HG02870 (cell line): Measurements from ENCODE around the gene DIP2A.
"Not testable (repeated sequence)": the region's sequence is repeated elsewhere in the genome, so short reads cannot be mapped to it uniquely, and the experiment has no call there.

Experiments
- ATAC-seq: cut with Tn5 transposase; IDR thresholded peaks from one replicate; pipeline ENCODE4 v1.9.1; 2021; ENCODE audit warnings: mild to moderate bottlenecking, moderate library complexity; ENCODE audit not compliant: unreplicated experiment

DIP2A gene

DNA sequence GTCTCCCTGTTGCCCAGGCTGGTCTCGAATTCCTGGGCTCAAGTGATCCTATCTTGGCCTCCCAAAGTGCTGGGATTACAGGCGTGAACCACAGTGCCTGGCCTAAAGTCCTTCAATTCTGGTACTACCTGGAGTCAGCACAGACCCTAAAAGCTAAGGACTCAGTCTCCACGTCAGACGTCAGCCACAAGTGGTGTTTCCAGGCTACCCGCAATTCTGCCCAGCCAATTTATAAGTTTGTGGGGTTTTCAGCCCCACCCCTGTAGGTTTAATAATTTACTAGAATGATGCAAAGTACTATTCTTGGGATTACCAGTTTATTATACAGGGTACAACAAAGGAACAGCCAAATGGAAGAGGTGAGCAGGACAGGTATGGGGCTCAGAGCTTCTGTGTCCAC is 10.6 kb upstream of the DIP2A start:
- ATAC-seq, result no peak

DNA sequence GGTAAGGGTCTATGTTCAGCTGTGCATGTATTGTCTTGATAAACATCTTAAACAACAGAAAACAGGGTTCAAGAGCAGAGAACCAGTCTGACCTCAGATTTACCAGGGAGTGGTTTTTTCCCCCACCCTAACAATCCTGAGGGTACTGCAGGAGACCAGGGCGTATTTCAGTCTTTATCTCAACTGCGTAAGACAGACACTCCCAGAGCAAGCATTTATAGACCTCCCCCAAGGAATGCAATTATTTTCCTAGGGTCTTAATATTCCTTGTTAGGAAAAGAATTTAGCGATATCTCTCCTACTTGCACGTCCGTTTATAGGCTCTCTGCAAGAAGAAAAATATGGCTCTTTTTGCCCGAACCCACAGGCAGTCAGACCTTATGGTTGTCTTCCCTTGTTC is 9.8 kb upstream of the DIP2A start:
- not testable (repeated sequence) for ATAC-seq

DNA sequence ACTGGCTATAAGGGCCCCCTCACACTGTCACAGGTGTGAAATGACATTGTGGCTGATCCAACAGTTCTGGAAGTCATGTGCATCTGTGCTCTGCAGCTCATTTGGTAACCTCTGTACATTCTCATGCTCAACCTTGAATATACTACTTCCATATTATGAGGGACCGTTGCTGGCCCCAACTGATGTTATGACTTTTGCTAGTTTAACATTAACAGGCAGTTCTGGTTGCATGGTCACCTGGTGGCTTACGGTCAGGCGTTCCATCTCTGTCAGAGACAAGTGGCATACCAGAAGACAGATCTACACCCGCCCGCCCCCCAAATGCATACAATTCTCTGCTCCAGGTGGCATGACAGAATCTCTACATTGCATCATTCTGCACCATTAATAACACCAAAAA is 6.0 kb upstream of the DIP2A start:
- no peak for ATAC-seq

DNA sequence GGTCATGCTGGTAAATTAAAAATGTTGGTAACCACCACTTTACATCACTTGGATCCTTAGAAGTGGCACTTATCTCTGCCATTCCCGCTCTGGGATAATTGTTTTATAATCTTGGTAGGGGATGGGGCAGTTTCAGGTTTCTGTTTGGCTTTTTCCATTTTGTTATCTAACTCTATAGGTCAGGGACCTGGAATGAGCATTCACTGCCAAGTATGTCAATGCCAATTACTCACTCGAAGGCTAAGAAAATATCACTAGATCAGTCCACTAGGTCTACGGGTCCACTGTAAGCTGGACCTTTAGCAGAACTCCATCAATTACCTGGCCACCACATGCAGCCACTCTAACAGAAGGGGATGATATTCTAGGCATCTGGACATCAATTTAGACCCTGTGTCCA is 4.5 kb upstream of the DIP2A start:
- no peak for ATAC-seq

DNA sequence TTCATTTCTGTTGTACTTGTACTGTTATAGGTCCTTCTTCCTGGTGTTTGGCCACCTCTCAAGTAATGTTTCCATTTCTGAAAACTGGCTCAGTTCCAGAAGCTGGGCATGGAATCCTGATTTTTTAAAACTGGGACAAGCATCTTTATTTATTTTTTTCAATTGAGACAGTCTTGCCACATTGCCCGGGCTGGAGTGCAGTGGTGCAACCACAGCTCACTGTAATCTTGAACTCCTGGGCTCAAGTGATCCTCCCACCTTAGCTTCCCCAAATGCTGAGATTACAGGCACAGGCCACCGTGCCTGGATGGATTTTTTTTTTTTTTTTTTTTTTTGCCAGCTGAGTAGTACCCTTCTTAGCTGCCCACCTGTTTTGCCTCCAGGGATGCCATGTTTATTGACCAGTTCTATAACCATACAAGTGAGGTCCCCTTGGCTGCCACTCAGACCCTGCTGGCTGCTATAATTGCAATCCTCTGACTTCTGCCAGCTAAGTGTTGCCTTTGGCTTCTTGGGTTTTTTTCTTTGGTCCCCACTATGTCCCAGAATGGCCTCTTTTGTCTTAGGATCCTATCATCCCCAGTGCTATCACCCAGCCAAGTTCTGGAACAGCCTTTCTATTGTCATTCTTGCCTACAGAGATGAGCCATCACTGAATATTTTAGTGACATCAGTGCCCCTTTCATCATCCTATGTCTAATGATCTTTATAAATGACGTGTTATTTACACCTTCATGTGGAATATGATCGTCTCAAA is 3.9 kb upstream of the DIP2A start:
- ATAC-seq, result no peak

DNA sequence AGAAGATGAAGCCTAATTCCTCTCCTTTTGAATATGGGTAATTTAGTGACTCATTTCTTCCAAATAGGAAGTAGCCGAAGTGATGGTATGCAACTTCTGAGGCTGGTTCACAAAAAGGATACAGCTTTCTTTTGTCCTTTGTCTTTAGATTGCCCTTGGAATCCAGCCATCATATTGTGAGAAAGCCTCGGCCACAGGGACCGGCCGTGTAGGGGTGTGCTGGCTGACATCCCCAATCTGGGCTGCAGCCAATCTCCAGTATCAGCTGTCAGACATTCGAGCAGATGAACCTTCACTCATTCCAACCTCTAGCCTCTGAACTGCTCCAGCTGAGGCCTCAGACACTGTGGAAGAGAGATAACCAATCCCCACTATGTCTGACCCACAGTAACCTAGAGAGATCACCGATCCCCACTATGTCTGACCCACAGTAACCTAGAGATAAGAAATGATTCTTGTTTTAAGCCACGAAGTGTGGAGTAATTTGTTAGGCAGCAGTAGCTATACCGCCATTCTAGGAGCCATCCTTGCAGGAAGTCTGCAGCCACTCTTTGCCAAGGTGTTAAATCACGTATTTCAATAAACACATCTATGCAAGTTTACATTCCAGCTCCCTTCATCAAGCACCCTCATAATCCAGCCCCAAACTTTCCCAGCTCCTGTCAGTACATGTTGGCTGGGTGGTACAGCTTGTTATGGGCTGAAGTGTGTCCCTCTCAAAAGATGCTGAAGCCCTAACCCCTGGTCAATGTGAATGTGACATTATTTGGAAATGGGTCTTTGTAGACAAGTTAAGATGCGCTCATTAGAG is 2.9 kb upstream of the DIP2A start:
- no peak for ATAC-seq

DNA sequence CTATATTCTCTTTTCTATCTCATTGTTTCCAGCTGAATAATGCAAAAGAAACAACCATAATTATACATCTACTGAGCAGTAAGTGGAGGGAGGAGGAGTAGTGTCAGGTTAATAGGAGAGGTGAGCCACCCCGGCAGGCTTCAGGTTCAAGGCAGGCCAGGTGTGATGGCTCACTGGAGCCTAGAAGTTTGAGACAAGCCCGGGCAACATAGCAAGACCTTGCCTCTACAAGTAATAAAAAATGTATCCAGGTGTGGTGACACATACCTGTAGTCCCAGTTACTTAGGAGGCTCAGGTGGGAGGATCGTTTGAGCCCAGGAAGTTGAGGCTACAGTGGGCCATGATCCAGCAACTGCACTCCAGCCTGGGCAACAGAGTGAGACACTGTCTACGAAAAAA is 1.9 kb upstream of the DIP2A start:
- ATAC-seq, result no peak

DNA sequence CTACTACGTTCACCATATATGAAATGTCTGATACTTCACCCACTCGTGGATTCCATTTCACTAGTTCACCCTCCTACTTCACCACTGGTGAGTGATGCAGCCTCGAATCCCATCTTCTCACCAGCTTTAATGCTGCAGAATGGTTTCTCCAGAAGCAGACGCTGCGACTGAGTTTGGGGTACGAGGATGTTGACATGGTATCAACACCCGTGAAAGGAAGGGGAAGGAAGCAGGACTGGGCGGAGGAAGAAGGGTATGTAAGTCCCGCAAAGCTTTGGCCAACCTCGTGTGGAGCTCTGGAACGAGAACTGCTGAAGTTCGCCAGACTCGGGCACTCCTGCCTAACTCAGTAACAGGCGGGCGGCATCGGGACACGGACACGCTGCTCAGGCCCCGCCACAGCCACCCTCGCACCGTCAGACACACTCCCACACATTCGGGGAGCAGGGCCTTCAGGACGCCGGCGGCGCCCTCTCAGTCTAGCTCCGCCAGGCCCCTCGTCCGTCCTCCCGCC is 833 bp upstream of the DIP2A start:
- ATAC-seq, result peak; percentile 25

DNA sequence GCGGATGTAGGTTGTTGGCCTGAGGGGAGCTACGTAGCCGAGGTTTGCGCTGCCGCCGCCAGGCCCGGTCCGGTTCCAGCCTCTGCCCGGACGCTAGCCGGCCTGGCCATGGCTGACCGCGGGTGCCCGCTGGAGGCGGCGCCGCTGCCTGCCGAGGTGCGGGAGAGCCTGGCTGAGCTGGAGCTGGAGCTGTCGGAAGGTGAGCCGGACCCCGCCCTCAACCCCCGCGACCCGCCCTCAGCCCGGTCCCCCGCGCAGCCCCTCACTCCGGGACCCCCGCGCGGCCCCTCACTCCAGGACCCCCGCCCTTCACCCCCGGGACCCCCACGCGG is 299 bp downstream of the DIP2A start:
- ATAC-seq, result no peak

DNA sequence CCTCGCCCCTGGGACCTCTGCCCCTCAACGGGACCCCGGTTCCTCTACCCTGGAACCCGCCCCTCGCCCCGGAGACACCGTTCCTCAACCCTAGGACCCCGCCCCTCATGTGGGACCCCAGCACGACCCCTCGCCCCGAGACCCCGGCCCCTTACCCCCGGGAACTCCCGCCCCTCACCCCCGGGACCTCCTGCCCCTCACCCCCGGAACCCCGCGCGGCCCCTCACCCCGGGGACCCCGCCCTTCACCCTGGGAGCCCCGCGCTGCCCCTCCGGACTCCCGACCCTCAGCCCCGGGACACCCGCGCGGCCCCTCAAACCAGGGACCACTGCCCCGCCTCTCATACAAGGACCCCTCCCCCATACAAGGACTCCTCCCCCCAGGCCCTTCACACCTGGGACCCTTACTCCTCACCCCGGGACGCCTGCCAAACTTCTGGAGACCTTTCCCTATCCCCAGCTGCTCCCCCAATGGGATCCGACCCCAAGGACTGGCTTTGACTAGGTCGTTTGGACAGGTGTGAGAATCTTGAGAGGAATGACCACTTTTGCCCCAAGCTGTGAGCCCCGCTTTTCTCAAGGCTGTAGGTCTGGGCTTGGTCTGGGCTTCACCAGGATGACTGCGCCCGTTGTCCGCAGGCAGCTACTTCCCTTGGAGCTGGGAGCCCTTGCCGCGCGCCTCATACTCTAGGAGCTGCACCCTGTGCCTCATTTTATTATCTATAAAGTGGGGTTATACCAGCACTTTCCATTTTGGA is 843 bp downstream of the DIP2A start:
- no peak for ATAC-seq

DNA sequence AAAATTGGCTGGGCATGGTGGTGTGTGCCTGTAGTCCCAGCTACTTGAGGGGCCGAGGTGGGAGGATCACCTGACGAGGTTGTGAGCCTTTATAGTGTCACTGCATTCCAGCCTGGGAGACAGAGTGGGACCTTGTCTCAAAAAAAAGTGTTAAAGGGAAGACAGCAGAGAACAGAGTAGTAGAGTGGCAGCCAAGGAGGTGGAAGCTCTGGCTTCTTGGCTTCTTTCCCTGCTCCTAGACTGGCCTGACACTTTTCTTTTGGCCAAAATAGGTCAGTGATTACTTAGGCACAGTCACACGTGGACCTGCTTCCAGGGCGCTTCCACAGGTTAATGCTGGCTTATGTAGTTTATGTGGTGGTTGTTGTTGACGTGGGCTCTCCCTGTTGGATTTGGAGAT is 3.2 kb downstream of the DIP2A start:
- ATAC-seq, result no peak

DNA sequence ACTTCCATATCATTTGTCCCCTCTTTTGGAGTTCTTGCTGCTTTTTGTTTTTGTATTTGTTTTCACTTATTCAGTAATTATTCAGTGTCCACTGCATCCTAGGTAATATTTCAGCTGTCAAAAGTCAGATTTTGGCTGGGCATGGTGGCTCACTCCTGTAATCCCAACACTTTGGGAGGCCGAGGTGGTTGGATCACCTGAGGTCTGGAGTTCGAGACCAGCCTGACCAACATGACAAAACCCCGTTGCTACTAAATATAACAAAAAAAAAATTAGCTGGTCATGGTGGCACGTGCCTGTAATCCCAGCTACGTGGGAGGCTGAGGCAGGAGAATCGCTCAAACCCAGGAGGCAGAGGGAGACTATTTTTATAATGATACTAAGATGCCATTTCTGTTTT is 6.5 kb downstream of the DIP2A start:
- not testable (repeated sequence) for ATAC-seq

DNA sequence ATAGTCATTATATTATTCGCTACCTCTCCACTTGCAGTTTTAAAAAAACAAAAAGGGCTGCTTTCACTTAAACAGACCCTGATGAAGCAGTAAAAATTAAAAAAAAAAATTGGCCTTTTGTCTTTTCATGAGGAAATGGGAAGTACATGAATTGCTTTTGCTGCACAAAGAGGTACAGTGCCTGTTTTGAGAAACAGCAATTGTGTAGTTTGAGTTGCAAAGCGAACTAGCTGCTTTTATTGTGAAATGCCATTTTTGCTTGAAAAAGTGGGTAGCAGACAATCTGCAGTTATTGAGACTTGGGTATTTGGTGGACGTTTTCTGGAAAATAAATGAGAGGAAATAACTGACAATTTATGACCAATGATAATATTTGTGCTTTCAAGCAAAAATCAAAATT is 7.0 kb downstream of the DIP2A start:
- ATAC-seq, result no peak

DNA sequence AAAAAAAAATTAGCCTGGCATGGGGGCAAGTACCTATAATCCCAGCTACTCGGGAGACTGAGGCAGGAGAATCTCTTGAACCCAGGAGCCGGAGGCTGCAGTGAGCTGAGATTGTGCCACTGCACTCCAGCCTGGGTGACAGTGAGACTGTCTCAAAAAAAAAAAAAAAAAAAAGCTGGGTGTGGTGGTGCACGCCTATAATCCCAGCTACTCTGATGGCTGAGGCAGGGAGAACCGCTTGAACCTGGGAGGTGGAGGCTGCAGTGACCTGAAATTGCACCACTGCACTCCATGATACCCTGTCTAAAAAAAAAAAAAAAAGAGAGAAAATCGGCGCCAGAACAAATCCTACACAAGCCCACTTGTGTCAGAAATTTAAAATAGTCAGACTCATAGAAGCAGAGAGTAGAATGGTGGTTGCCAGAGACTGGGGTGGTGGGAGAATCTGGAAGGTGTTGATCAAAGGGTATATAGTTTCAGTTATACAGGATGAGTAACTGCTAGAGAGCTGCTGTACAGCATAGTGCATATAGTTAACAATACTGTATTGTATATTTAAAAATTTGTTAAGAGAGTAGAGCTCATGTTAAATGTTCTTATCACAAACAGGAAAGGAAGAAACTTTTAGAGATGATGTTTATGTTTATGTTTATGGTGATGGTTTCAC is 9.6 kb downstream of the DIP2A start:
- ATAC-seq, result no peak

DNA sequence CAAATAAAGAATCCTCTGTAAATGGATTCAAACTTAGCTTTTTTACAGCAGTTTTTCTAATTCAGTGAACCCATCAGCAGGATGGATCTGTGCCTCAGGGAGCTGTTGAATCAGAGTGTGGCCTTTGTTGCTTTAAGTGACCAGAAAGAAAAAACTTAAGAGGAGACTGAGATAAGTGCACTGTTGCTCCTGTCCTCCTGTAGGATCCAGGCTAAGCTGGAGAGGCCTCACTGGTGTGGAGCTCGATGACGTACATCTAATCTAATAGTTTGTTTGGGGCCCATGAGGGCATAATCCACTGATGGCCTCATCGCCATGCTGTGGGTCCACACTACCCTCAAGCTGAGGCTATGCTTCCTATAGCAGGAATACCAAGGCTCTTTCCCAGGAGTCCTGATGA is 10.6 kb downstream of the DIP2A start:
- no peak for ATAC-seq

DNA sequence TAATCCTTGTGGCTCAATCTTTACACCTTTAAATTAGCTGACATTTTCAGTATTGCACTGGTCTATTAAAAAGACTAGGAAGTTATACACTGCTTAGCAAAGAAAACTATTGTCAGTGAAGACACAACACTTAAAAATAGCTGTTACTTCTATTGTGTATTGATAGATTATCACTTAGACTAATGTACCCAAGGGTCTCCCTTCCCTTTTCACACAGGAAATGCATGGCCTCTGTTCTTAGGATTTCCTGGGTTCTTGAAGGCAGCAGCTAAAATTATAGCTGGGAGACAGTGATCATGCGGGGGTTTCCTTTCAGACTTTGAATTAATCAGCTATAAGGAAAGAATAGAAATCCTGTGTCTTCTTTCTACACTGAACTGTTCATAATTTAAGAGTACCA is 12.8 kb downstream of the DIP2A start:
- no peak for ATAC-seq

DNA sequence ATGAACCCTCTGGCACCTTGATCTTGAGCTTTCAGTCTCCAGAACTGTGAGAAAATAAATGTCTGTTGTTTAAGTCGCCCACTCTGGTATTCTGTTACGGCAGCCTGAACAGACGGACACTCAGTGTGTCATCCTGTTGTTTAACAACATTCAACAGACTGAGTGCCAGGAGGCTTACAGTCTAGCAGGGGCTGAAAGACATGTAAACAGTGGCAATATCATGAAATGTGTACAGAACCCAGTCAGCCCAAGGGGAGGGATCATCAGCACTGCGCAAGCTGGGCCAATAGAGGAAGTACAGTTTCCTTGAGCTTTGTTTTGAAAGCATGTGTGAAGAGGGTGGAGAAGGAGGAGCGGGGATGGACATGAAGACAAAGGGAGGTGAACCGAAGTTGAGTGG is 13.6 kb downstream of the DIP2A start:
- no peak for ATAC-seq

DNA sequence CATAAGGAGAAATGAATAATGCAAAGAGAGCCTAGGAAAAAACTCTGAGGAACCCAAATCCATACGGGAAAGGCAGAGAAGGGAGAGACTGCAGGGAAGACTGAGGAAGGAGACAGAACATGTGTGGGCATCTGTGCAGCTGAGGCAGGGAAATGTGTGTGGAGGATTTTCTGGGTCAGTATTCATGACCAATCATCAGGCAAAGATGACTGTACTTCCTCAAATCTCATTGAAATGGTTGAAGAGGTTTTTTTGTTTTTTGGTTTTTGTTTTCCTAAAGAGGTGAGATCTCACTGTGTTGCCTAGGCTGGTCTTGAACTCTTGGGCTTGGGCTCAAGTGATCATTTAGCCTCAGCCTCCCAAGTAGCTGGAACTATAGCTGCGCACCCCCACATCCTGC is 15.7 kb downstream of the DIP2A start:
- ATAC-seq, result no peak

DNA sequence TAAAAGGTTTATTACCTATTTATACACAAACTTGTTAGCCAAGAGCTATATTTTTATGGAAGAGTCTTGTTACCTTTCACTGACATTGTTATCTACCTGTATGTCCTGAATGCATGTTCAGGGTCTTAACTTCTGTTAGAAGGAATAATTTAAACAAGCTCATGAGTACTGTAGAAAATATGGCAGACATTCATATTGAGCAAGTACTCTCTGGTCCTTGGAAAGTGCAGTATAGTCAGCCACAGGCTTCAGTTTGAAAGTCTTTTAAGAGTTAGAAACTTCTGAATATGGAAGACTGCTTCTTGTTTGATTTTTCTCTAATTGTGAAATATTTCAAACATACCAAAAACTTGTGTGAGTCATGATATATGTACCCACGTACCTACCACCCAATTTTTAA is 16.6 kb downstream of the DIP2A start:
- ATAC-seq, result no peak

DNA sequence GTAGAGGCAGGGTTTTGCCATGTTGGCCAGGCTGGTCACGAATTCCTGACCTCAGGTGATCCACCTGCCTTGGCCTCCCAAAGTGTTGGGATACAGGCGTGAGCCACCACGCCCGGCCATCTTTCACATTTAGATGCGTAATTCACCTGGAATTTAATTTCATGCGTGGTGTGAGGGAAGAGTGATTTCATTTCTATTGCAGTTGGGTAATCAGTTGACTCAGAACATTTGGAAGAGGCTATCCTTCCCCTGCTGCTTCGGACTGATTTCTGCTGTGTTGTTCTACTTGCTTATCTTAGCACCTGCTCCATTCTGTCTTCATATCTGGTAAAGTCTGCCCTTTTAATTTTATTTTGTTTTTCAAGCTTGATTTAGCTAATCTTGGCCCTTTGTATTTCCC is 19.1 kb downstream of the DIP2A start:
- no peak for ATAC-seq

DNA sequence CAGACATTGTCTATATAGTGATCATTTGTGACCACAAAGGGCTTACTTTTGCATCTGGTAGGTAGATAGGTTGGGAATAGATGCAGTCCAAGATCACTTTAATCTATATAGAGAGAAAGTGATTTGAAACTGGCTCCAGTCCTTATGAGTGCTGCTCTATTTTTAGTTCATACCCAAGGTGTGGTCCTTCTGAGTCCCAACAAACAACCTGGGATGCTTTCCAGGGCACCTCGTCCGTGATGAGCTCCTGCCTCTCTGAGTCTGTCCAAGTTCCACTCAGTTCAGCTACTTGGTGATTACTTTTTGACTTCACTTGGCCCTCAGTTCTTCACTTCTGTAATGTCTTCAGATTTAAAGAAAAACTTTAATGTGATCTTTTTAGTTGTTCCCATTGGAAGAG is 20.2 kb downstream of the DIP2A start:
- no peak for ATAC-seq
